Measurements from ENCODE around the gene EZH1. TPM values are rescaled to one million over a fixed set of nuclear protein-coding genes. Genes with fewer than 3 reads are reported as not detected.
A peak's percentile ranks its signal among the peaks of the same experiment; 100 is the strongest.
"Not testable (repeated sequence)": the region's sequence is repeated elsewhere in the genome, so short reads cannot be mapped to it uniquely, and the experiment has no call there.

The EZH1 gene
- total RNA-seq, 1 donor from 2014 or later, result 30.4 TPM

DNA sequence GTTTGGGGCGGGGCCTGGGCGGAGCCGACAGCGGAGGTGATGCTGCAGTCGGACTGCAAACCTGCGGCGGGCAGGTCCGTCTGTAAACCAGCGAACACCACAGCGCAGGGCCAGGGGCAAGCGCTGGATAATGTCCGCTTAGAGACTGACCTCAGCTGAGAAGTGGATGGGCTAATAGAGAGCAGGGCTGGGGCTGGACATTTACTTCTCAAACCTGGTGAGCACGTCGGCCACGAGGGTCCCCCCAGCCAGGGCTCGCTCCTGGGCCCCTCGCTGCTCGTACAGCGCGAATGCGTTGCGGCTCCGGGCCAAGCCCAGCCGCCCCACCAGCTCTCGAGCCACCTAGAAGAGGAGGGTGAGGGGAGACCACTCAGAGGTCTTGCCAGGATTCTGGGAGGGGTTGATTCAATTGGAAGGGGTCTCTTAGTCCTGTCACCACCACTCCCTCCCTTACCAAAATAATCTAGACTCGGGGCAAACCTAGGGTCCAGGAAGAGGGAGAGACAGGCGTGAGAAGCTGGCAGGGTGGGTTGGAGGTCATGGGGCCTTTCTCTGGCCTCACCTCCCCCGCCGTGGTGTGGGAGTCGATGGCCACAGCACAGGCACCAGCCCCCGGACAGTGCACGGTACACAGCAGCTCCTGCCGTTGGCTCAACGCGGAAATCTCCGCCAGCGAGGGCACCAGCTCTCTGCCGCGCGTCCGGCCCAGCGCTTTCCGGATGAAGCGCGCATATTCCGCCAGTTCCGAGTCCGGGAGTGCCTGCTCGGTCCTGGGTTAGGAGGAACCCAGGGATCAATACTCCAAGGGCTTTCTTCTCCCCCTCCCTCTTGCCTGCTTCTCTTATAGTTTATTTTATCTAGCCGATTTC lies 73.8 kb downstream of the EZH1 start:
- TF ChIP-seq, protein P1, sequence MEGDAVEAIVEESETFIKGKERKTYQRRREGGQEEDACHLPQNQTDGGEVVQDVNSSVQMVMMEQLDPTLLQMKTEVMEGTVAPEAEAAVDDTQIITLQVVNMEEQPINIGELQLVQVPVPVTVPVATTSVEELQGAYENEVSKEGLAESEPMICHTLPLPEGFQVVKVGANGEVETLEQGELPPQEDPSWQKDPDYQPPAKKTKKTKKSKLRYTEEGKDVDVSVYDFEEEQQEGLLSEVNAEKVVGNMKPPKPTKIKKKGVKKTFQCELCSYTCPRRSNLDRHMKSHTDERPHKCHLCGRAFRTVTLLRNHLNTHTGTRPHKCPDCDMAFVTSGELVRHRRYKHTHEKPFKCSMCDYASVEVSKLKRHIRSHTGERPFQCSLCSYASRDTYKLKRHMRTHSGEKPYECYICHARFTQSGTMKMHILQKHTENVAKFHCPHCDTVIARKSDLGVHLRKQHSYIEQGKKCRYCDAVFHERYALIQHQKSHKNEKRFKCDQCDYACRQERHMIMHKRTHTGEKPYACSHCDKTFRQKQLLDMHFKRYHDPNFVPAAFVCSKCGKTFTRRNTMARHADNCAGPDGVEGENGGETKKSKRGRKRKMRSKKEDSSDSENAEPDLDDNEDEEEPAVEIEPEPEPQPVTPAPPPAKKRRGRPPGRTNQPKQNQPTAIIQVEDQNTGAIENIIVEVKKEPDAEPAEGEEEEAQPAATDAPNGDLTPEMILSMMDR (conservative IDR thresholded peaks at IDR 0.05), result no peak
- peak overlapping the region; percentile 80 for H3K4me3 Mint-ChIP-seq
- DNase-seq (ENCODE audit: low read depth, low spot score), result no peak

DNA sequence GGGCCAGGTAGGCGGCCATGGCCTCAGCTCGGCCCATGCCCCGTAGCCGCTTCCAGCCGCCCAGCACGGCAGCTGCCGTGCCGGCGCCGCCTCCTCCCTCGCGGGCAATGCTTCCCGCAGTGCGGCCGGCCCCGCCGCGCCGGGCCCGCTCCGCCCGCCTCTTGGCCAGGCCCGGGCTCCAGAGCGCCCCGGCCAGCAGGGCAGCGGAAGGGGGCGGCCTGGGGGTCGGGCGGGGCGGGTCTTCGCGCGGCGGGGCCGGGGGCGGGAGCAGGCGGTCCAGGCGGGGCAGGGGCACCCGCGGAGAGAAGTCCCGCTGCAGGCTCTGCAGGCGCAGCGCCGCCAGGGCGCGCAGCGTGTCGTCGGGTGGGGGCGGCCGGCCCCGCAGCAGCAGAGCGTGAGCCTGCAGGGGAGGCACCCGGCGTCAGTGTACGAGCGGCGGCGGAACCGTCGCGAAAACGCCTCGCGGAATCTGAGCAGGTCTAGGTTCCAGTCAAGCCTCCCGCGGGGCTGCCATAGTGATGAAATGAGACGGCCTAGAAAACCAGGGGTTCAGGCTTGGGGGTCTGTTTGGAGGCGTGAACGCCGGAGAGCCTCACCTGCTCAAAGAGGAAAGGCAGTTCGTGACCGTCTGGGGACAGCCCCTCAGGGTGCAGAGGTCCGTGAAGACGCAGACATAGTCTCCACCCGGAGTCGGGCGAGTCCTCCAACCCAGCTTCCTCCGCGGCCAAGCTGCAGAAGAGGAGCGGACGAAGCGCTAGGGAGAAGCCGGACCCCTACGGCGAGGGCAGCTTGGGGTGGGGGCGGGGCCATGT lies 74.7 kb downstream of the EZH1 start:
- TF ChIP-seq, protein P1 (conservative IDR thresholded peaks at IDR 0.05), result no peak

More for the DNA sequence above, 73.8 kb downstream of the EZH1 start:
- Mint-ChIP-seq H3K36me3 (ENCODE audit: low read depth) (peaks cover 17% of the 10 kb centered on the region), H3K27me3 (ENCODE audit: low read depth) (peaks cover 20% of the 10 kb centered on the region), H3K27ac (ENCODE audit: unreplicated experiment) (no peak overlapping the region), H3K9me3 (no peaks in the 10 kb centered on the region), H3K4me1 (peaks cover 18% of the 10 kb centered on the region)

DNA sequence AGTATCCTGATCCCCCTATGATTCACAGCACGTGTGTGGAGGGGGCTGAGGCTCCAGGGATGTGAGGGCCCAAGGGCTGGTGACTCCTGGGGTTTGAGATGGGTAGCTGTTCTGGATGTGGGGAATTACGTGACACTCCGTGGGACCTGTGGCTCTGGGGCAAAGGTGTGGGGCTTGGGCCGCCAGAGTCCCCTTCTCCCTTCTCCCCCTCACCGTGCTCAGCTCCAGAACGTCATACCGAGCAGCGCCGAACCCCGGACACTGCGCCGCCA lies 75.2 kb downstream of the EZH1 start:
- Mint-ChIP-seq H3K4me1 (peaks cover 15% of the 10 kb centered on the region), H3K4me3 (peak overlapping the region; percentile 64), H3K27me3 (ENCODE audit: low read depth) (peaks cover 14% of the 10 kb centered on the region), H3K9me3 (no peaks in the 10 kb centered on the region), H3K36me3 (ENCODE audit: low read depth) (peaks cover 20% of the 10 kb centered on the region), H3K27ac (ENCODE audit: unreplicated experiment) (no peak overlapping the region)
- TF ChIP-seq, protein P1 (conservative IDR thresholded peaks at IDR 0.05), result no peak
- no peak for DNase-seq (ENCODE audit: low read depth, low spot score)

More for the DNA sequence above, 74.7 kb downstream of the EZH1 start:
- peak overlapping the region; percentile 80 for H3K4me3 Mint-ChIP-seq
- H3K9me3 Mint-ChIP-seq, result no peaks in the 10 kb centered on the region
- H3K27ac Mint-ChIP-seq (ENCODE audit: unreplicated experiment), result no peak overlapping the region
- H3K36me3 Mint-ChIP-seq (ENCODE audit: low read depth), result peaks cover 20% of the 10 kb centered on the region
- H3K4me1 Mint-ChIP-seq, result peaks cover 18% of the 10 kb centered on the region
- peaks cover 19% of the 10 kb centered on the region for H3K27me3 Mint-ChIP-seq (ENCODE audit: low read depth)
- DNase-seq (ENCODE audit: low read depth, low spot score), result no peak

DNA sequence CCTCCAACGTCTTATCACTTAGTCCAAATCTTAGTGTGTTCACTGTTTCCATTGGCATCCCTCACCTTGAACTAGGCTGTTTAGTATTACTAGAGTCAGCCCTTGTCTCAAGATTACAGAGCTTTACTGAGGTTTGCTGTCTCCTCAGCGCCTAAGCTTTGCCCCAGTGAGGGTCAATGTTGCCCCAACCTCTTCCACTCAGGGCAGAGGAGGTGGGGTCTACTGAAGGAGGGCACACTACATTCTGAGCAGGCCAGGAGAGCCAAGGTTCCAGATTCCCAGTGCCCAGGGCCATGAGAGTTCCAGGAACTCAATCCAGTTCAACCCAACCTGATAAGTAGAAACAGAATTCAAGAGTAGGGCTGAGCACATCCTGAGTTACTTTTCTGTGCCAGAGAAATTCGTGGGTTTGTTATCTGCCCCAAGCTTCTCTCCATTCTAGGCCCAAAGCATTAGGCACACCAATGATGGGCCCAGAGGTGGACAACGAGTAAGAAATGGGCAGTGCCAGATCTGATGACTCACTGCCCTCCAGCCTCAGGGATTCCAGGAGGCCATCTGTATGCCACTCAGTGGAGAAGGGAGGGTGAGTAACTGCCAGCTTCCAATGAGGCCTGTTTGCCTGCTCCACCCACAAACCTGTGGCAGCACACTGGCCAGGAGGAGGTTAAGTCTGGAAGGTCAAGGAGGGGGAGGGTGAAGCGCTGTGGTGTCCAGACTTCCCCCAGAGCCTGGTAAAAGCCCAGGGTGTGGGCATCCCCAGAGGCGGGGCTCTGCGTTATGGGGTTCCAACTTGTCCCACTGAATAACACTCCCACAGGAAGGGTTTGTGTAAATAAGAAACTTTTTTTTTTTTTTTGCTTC lies 77.5 kb downstream of the EZH1 start:
- Mint-ChIP-seq H3K4me3 (no peak overlapping the region), H3K27me3 (ENCODE audit: low read depth) (peaks cover 8% of the 10 kb centered on the region), H3K36me3 (ENCODE audit: low read depth) (peaks cover 20% of the 10 kb centered on the region), H3K27ac (ENCODE audit: unreplicated experiment) (no peak overlapping the region), H3K9me3 (no peaks in the 10 kb centered on the region), H3K4me1 (peaks cover 10% of the 10 kb centered on the region)
- TF ChIP-seq, protein P1 (conservative IDR thresholded peaks at IDR 0.05), result no peak
- DNase-seq (ENCODE audit: low read depth, low spot score), result no peak

DNA sequence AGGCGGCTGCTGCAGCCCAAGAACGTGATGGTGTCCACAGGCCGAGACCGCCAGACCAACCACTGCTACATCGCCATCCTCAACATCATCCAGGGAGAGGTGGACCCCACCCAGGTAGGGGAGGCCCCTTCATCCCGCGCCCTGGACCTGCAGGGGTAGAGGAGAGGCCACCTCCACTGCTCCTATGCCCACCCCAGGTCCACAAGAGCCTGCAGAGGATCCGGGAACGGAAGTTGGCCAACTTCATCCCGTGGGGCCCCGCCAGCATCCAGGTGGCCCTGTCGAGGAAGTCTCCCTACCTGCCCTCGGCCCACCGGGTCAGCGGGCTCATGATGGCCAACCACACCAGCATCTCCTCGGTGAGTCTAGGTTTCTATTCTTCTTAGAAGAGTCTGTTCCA lies 78.7 kb downstream of the EZH1 start:
- not testable (repeated sequence) for H3K9me3 Mint-ChIP-seq; H3K27ac Mint-ChIP-seq (ENCODE audit: unreplicated experiment); H3K4me3 Mint-ChIP-seq; DNase-seq (ENCODE audit: low read depth, low spot score); H3K4me1 Mint-ChIP-seq; H3K27me3 Mint-ChIP-seq (ENCODE audit: low read depth)
- H3K36me3 Mint-ChIP-seq (ENCODE audit: low read depth), result peaks cover 16% of the 10 kb centered on the region

Data from neural crest cell (in vitro differentiated cells).